HL-60 (cell line): ENCODE results near the gene SMAD5.

ENCODE experiments used
- GABPA ChIP-seq: IDR thresholded peaks from 2 replicates; pipeline ENCODE4 v1.6.1; 2012; ENCODE audit warnings: low read depth
- POLR2AphosphoS5 ChIP-seq: IDR thresholded peaks from 2 replicates; pipeline ENCODE4 v1.6.1; 2012; ENCODE audit warnings: low read depth
- TF ChIP-seq, protein P1 (sequence below): IDR thresholded peaks from one replicate; pipeline ENCODE4 v1.5.1; 2011; ENCODE audit warnings: low read length, control low read depth, inconsistent platforms; ENCODE audit not compliant: insufficient read depth
- TF ChIP-seq, protein P2 (sequence below): IDR thresholded peaks from 2 replicates; pipeline ENCODE4 v1.6.1; 2012; ENCODE audit warnings: low read depth; ENCODE audit not compliant: insufficient replicate concordance

DNA sequence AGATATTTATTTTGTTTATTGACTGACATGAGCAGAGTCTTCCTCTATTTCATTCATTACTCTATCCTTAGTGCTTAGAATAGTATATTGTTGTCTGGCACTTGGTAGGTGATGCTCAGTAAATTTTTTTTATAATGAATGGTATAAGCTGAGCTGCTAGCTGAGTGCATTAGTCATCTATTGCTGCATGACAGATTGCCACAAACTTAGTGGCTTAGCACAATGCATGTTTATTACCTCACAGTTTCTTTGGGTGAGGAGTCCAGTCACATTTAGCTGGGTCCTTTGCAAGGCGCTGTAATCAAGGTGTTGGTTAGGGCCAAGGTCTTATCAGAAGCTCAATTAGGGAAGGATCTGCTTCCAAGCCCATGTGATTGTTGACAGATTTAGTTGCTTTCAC is 23.1 kb downstream of the SMAD5 start:
- TF ChIP-seq, protein P1, sequence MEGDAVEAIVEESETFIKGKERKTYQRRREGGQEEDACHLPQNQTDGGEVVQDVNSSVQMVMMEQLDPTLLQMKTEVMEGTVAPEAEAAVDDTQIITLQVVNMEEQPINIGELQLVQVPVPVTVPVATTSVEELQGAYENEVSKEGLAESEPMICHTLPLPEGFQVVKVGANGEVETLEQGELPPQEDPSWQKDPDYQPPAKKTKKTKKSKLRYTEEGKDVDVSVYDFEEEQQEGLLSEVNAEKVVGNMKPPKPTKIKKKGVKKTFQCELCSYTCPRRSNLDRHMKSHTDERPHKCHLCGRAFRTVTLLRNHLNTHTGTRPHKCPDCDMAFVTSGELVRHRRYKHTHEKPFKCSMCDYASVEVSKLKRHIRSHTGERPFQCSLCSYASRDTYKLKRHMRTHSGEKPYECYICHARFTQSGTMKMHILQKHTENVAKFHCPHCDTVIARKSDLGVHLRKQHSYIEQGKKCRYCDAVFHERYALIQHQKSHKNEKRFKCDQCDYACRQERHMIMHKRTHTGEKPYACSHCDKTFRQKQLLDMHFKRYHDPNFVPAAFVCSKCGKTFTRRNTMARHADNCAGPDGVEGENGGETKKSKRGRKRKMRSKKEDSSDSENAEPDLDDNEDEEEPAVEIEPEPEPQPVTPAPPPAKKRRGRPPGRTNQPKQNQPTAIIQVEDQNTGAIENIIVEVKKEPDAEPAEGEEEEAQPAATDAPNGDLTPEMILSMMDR, result no peak
- TF ChIP-seq, protein P2, sequence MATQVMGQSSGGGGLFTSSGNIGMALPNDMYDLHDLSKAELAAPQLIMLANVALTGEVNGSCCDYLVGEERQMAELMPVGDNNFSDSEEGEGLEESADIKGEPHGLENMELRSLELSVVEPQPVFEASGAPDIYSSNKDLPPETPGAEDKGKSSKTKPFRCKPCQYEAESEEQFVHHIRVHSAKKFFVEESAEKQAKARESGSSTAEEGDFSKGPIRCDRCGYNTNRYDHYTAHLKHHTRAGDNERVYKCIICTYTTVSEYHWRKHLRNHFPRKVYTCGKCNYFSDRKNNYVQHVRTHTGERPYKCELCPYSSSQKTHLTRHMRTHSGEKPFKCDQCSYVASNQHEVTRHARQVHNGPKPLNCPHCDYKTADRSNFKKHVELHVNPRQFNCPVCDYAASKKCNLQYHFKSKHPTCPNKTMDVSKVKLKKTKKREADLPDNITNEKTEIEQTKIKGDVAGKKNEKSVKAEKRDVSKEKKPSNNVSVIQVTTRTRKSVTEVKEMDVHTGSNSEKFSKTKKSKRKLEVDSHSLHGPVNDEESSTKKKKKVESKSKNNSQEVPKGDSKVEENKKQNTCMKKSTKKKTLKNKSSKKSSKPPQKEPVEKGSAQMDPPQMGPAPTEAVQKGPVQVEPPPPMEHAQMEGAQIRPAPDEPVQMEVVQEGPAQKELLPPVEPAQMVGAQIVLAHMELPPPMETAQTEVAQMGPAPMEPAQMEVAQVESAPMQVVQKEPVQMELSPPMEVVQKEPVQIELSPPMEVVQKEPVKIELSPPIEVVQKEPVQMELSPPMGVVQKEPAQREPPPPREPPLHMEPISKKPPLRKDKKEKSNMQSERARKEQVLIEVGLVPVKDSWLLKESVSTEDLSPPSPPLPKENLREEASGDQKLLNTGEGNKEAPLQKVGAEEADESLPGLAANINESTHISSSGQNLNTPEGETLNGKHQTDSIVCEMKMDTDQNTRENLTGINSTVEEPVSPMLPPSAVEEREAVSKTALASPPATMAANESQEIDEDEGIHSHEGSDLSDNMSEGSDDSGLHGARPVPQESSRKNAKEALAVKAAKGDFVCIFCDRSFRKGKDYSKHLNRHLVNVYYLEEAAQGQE, result no peak
- TF ChIP-seq POLR2AphosphoS5 (no peak), GABPA (no peak)
